ENCODE measurements around the gene CNBP. TPM values are rescaled to one million over a fixed set of nuclear protein-coding genes. Genes with fewer than 3 reads are reported as not detected.
A peak's percentile ranks its signal among the peaks of the same experiment; 100 is the strongest.
"Not testable (repeated sequence)": the region's sequence is repeated elsewhere in the genome, so short reads cannot be mapped to it uniquely, and the experiment has no call there.

The CNBP gene
- total and polyA plus RNA-seq, 12 donors = 324 to 594 (median 478) TPM

- 45 to 54% methylated on average over 11 of the region's 11 CpGs for WGBS, 2 donors
- Histone ChIP-seq H3K4me3 (no peak overlapping the region), H3K27me3 (no peaks in the 10 kb centered on the region), H3K9me3 (no peaks in the 10 kb centered on the region), H3K27ac (peak overlapping the region in 9 of 10 donors; percentile 73 to 94 (median 88)), H3K36me3 (no peaks in the 10 kb centered on the region), H3K4me1 (peaks cover 10 to 92% (median 56%) of the 10 kb centered on the region in 9 donors)
- peak in 2 of 9 donors; percentile 16 to 24 for TF ChIP-seq CTCF (IDR thresholded peaks at IDR 0.05)
- intact Hi-C loops (cut with DNase I) = loop anchor here in 6 of 10 donors (5.0 kb wide), 1 partner anchor 47 kb away; the partner anchor contains the start of gene CNBP (in 6 of the 6)
- ATAC-seq (peak in 2 of 8 donors; percentile 11 to 19), DNase-seq (peak in 1 of 2 donors; percentile 24)
These were observed 45.3 kb upstream of the CNBP start for GRCh38 chr3:129228891-129229585.

DNA sequence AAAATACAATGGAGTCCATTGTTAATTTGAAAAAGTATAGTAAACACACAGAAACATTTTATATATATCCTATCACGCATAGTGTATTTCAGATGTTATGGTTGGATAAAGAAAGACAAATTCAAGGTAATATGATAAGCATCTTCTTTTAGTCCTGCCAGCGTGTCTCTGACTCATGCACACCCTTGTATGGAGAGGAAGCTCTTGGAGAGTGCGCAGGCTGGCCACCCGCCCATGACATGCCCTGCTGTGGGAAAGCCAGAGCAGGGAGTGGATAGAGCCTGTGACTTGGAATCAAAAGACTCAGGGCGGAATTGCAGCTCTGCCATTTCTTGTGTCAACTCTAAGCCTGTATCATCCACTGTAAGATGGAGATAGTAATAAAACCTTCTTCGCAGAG lies 42.7 kb upstream of the CNBP start:
- intact Hi-C loops (cut with DNase I) = loop anchor here in 6 of 10 donors (5.0 kb wide), 1 partner anchor 44 kb away; the partner anchor contains the start of gene CNBP (in 6 of the 6)
- Histone ChIP-seq H3K36me3 (no peaks in the 10 kb centered on the region), H3K4me1 (peaks cover 10 to 76% (median 56%) of the 10 kb centered on the region in 9 donors), H3K9me3 (no peaks in the 10 kb centered on the region), H3K27me3 (no peaks in the 10 kb centered on the region), H3K4me3 (no peak overlapping the region), H3K27ac (peak overlapping the region; percentile 72 to 94 (median 86))
- peak; percentile 82 to 84 for DNase-seq
- 53 to 61% methylated on average over 6 of the region's 6 CpGs for WGBS, 2 donors
- peak; percentile 71 to 92 (median 88) for ATAC-seq
- no peak for TF ChIP-seq CTCF (IDR thresholded peaks at IDR 0.05)

DNA sequence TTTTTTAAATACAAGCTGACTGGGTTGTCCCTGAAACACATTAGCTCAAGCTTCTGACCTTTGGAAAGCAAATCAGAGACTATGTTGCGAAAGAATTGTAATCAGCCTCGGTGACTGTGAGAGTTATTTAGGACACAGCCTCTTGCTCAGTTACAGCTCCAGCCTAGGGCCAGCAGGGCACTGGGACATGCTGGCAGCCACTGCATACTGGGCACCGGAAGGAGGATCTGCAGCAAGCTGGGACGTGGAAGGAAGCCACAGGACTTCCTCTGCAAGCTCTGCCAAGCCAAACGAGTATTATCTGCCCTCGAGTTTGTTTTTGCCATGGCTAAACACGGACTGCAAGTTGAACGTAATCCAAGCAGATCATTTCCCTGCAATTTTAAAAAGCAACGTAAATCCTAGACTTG lies 41.3 kb upstream of the CNBP start:
- peak overlapping the region in 7 of 10 donors; percentile 15 to 31 (median 25) for H3K4me3 ChIP-seq
- H3K27me3 ChIP-seq = no peaks in the 10 kb centered on the region
- H3K36me3 ChIP-seq = no peaks in the 10 kb centered on the region
- intact Hi-C loops (cut with DNase I) = loop anchor here in 7 of 10 donors (1.0 to 5.0 kb wide), 5 partner anchors 28 to 64 kb away; partner anchors contain the start of genes CNBP (in 7 of the 7) and ISY1 (in 1 of the 7)
- no peaks in the 10 kb centered on the region for H3K9me3 ChIP-seq
- no peak for TF ChIP-seq CTCF (IDR thresholded peaks at IDR 0.05)
- ATAC-seq = peak; percentile 91 to 96 (median 93)
- peak overlapping the region; percentile 72 to 94 (median 86) for H3K27ac ChIP-seq
- H3K4me1 ChIP-seq = peaks cover 10 to 63% (median 56%) of the 10 kb centered on the region in 9 donors
- WGBS, 2 donors = 1 to 2% methylated on average over 9 of the region's 9 CpGs
- DNase-seq = peak; percentile 82 to 87

DNA sequence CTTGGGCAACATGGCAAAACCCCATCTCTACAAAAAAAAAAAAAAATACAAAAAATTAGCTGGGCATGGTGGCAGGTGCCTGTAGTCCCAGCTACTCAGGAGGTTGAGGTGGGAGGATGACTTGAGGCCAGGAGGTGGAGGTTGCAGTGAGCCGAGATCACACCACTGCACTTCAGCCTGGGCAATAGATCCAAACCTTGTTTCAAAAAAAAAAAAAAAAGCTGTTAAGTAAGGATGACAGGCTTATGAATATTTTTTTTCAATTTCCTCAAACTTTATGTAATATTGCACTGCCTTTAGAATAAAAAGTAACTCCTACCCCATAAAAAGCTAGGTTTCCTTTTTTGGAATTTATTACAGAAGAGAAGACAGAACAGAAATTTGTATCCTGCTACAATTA lies 40.7 kb upstream of the CNBP start:
- intact Hi-C loops (cut with DNase I) = loop anchor here in 2 of 10 donors (2.0 kb wide), 2 partner anchors 28 to 42 kb away; partner anchors contain the start of gene CNBP (in 1 of the 2)
- 54 to 62% methylated on average over 1 of the region's 1 CpG for WGBS, 2 donors
- H3K9me3 ChIP-seq, ATAC-seq, H3K27me3 ChIP-seq, H3K36me3 ChIP-seq, DNase-seq: not testable (repeated sequence)
- Histone ChIP-seq H3K4me1 (peaks cover 10 to 57% (median 50%) of the 10 kb centered on the region in 9 donors), H3K27ac (peak overlapping the region; percentile 72 to 94 (median 86)), H3K4me3 (peak overlapping the region in 4 of 10 donors; percentile 25 to 31 (median 30))

Measured in heart right ventricle (tissue), 16 donors.